KBM-7 (cell line): ENCODE measurements around the gene POLR1C.
"Not testable (repeated sequence)": the region's sequence is repeated elsewhere in the genome, so short reads cannot be mapped to it uniquely, and the experiment has no call there.

ENCODE experiments used
- DNase-seq: peaks from one replicate; pipeline ENCODE4 v3.0.0-alpha.2; 2015
- in situ Hi-C: fragments of 300-500 bp; cut with MboI; formaldehyde crosslinking; loops from 2 replicates; pipeline ENCODE4 v1.14.3; 2020; ENCODE audit warnings: low sequenced_read_pairs, low pct_unique_long_range_greater_than_20kb, mixed read lengths

Gene POLR1C

DNA sequence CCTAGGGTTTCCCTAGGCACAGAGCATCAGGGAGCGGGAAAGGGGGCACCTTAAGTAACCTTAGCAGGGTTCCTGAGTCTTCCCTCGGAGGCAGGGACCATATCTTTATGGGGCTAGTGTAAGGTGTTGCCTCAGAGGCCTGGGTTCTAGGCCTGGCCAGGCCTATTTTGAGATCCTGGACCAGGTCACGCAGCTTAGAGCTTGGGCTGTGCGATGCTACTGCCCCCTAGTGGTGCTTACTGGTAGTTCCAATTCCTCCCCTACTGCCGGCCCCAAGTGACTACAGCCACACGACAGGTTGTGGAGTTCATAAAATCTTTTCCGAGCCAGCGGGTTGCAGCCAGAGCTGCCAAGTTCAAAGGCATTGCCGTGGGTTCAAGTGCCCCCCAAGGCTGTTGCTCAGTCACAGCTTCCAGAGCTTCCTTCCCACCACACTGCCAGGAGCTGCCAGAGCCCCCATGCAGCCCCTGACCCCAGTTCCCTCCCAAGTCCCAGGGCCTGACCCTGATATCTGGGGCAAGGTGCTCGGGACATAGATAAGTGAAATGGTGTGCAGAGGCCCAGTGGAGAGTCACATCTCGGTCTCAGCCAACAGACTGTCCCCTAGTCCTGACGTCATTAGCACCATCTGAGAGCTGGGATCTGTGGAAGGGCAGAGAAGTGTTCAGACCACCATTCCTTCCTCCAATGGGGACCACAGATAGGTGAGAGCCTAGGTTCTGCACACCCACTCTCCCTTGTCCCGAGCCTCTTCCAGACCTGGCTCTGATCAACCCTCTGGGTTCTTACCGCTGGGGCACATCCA lies 10.0 kb upstream of the POLR1C start:
- peak; percentile 93 for DNase-seq
- in situ Hi-C loops, result loop anchor here (10.0 kb wide), 1 partner anchor 252 kb away; no protein-coding TSS in a partner anchor

DNA sequence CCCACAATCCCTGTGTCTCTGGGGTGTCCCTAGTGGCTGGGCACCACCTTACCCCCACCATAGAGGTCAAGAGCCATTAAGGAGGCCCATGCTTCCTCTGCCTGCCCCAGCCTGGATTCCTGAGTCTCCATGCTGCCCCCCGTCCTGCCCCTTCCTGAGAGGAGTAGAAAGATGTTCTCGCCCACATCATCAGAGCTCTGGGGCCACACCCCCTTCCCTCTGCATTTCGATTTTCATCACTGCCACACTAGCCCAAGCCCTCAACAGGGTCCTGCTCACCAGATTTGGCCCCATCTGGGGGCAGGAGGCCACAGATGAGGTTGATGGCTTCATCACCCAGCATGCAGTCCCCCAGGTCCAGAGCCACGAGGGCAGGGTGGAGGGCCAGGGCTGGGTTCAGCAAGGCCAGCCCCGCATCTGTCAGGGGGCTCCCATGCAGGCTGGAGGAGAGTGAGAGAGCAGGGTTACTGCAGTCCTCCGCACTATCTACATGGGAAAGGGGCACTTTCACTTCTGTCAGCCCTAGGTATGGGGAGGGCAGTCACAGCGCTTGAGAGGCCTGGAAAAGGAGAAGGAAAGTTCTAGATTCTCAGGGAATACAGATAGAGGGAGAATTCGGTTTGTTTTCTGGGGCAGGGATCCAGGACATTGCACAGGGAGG lies 8.3 kb upstream of the POLR1C start:
- in situ Hi-C loops, result loop anchor here (10.0 kb wide), 1 partner anchor 254 kb away; no protein-coding TSS in a partner anchor

DNA sequence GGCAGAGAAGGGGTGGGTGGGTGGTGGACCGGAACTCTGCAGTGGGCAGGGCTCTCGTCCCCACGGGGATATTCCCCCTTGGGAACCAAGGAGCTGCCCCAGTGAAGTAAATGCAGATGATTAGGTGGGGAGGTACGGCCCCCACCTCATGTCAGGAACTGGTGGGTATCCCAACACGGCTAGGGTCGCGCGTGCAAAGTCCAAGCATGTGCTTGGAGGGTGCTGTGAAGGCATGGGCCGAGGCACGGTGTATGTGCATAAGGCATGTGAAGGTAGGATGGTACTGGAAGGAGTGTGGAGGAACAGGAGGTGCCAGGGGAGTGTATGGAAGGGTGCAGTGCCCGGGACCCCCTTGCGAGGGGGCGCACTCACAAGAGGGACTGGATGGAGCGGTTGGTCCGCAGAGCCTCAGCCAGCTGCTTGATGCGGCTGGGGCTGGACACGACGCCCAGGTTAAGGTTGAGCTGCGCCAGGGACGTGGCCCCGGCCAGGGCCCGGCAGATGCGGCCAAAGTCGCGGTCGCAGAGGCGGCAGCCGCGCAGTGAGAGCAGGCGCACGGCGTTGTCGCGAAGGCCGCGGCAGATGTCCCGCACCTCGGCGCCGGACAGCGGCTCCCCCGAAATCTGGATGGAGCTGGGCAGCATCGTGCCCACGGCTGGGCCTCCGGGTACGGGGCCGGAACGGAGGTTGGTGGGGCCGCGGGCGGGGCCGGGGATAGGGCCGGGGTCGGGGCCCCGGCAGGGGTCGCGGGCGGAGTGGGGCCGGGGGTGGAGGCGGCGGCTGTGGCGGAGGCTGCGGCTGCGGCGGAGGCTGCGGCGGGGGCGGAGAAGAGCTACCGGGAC lies 7.5 kb upstream of the POLR1C start:
- in situ Hi-C loops, result loop anchor here (10.0 kb wide), 1 partner anchor 255 kb away; no protein-coding TSS in a partner anchor
- no peak for DNase-seq

More for the DNA sequence above, 8.3 kb upstream of the POLR1C start:
- no peak for DNase-seq

GRCh38 chr6:43509984-43510826 lies 6.7 kb upstream of the POLR1C start, which contains the start of gene LRRC73:
Gene LRRC73, minus strand, starts transcription at chr6:43510346. Its CDS starts 561 bp downstream, at chr6:43509785.
- in situ Hi-C loops, result loop anchor here (10.0 kb wide), 1 partner anchor 255 kb away; no protein-coding TSS in a partner anchor
- DNase-seq, result peak; percentile 71

GRCh38 chr6:43510827-43511163 lies 6.1 kb upstream of the POLR1C start:
- in situ Hi-C loops, result no loop called here
- DNase-seq, result no peak

- in situ Hi-C loops, result no loop called here
- DNase-seq, result peak; percentile 23
These were observed 5.0 kb upstream of the POLR1C start for GRCh38 chr6:43511824-43512415.

DNA sequence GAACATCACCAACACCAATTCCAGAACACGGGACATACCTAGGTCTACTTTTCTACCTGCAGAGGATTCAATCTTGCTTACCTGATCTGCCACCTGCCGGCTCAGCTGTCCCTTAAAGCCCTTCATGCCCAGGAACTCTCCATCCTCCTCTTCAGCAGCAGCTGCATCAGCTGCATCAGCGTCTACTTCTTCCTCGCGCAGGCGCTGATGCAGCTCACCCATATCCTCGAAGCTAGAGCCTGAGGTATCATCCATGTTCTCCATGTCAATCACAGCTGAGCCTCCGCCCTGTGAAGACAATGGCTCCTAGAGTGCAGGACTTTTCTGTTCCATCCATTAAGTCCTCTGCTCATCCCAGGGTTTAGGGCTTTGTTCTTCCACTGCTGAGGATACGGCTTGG lies 1.1 kb upstream of the POLR1C start:
- no peak for DNase-seq
- in situ Hi-C loops, result no loop called here

DNA sequence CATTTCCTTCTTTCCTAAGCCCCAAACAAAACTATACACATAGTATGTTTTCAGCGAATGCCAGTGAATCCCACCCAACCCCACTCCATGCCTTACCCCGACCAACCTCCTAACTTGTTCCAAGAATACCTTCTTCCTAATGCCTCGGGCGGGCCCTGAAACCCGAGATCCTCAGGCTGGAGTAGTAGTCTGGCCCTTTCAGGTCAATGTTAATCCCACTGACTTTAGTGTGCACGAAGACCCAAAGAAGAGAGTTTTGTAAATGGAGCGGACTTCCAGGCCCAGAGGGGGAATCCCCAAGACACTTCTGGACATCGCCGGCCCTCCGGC lies 557 bp upstream of the POLR1C start:
- no peak for DNase-seq
- in situ Hi-C loops, result no loop called here

DNA sequence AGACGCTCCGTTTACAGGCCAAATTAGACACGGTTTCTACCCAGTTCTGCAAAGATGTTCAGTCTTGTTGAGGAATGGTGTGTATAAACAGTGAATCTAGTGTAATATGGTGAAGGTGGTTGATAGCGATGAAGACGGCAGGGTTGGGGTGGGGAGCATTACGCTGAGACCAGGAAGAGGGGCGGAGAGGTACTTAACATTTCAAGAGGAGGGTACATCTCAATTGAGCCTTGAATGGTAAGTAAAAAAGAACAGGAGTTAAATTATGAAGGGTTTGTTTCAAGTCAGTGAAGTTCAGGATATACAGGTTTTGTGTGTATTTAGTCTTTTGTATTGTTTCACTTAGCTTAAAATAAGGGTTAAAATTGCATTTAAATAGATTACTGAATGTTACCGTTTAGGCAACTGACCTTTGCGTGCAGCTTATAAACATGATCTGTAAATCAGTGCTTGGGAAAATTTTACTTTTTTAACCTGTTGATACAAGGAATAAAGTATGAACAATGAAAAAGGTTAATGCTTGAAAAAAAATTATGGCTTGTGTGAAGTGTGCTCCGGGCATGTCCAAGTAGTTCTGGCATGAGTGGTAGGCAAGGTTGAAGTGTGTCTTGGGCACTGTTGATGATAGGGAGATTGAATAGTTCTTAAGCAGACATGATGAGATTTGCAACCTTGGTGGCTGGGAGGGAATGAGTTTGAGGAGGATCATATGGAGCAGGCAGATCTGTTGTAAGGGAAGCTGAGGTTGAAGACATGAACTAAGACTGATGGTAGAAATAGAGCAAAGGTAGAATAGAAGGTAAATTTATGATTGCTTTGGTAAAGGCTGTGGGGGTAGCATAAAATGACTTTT lies 842 bp downstream of the POLR1C start:
- in situ Hi-C loops, result no loop called here
- peak; percentile 44 for DNase-seq

DNA sequence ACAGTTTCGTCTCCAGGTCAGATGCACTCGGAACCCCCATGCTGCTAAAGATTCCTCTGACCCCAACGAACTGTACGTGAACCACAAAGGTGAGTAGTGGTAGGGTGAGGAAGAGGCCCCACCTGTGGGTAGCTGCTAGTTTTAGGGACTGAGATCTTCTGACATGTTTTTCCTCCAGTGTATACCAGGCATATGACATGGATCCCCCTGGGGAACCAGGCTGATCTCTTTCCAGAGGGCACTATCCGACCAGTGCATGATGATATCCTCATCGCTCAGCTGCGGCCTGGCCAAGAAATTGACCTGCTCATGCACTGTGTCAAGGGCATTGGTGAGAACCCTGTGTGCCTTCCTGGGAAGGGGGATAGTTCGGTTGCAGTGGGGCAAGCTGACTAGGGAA lies 3.2 kb downstream of the POLR1C start:
- no peak for DNase-seq
- in situ Hi-C loops, result no loop called here

DNA sequence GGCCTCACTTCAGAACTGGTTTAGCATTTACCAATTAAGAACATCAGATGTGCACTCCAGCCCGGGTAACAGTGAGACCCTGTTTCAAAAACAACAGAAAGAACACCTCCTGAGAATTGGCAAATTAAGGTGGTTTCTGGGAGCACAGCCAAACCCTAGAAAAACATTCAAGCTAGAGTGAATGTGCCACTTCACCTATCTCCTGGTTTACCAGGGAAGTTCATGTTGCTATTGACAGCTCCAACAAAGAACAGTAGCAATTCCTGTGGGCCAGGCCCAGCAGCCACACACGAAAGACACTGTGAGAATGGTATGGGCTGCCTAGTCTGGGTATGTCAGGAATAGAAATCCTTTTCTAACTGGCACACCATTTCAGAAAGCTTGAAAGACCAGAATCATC lies 4.9 kb downstream of the POLR1C start:
- DNase-seq, result no peak
- in situ Hi-C loops, result no loop called here

DNA sequence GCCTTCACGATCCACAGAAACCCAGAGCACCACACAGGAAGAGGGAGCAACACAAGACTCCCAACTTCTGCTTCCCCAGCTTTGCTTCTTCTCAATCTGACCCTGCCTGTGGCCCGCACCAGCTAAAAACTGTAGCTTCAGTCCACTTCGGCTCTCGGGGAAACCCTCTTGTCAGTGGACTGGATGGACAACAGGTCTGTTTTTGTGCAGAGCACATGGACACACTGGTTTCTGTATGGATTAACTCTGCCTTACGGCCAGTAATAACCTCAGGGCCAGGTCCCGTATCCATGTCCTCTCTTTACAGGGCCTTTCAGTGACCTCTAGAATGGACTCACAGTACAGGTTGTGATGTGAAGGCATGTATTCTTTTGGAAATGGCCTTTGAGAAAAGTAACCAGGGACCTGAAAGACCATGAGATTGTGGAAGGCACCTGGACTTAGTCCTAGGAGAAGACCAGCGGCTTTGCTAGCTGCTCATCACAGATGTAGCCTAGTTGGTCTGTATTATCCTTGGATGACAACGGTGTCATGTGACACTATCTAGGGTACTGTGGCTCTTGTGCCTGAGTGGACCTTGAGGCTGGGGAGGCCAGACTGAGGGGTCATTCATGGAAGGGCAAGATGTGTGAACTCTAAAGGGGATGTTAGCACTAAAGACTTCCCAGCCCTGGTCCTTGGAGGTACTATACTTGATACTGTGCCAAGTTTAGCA lies 5.8 kb downstream of the POLR1C start:
- in situ Hi-C loops, result no loop called here

GRCh38 chr6:43523284-43523683 lies 6.4 kb downstream of the POLR1C start:
- no peak for DNase-seq
- in situ Hi-C loops, result no loop called here

More for the DNA sequence above, 5.8 kb downstream of the POLR1C start:
- no peak for DNase-seq

GRCh38 chr6:43524483-43524961 lies 7.6 kb downstream of the POLR1C start:
- no peak for DNase-seq

GRCh38 chr6:43532201-43532600 lies 15.3 kb downstream of the POLR1C start:
- in situ Hi-C loops, result no loop called here
- DNase-seq, result no peak

More at GRCh38 chr6:43524483-43524961, 7.6 kb downstream of the POLR1C start:
- in situ Hi-C loops, result no loop called here

DNA sequence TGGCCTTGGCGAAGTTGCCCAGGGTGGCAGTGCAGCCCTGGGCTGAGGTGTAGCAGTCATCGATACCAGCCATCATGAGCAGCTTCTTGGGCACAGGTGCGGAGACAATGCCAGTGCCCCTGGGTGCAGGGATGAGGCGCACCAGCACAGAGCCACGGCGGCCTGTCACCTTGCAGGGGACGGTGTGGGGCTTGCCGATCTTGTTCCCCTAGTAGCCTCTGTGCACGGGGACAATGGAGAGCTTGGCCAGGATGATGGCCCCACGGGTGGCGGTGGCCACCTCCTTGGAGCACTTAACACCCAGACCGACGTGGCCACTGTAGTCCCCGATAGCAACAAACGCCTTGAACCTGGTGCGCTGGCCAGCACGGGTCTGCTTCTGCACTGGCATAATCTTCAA lies 22.1 kb downstream of the POLR1C start:
- DNase-seq, in situ Hi-C loops: not testable (repeated sequence)

- DNase-seq, in situ Hi-C loops: not testable (repeated sequence)
These were observed 22.5 kb downstream of the POLR1C start for GRCh38 chr6:43539409-43539808.
